Activated B cell treated with CpG ODN at 0.5 μM for 24 hours (primary cell): ENCODE results near the gene TBC1D9. TPM values are rescaled to one million over a fixed set of nuclear protein-coding genes. Genes with fewer than 3 reads are reported as not detected.

Experiments
- ATAC-seq: fragments of 200-7000 bp; cut with Tn5 transposase; one replicate; pipeline ENCODE4 v1.10.0; 2021; ENCODE audit warnings: low read depth, mild to moderate bottlenecking, moderate library complexity
- CTCF ChIA-PET: fragments of 350-600 bp; sonication (Branson Sonifier 250); formaldehyde crosslinking; loops from one replicate; lab custom pipeline; 2021; ENCODE audit warnings: antibody characterized with exemption; lab: Charles Lee
- POLR2A ChIA-PET: fragments of 350-600 bp; sonication (Branson Sonifier 250); formaldehyde crosslinking; loops from one replicate; lab custom pipeline; 2021; ENCODE audit warnings: antibody characterized with exemption; lab: Charles Lee
- DNase-seq: peaks from one replicate; pipeline ENCODE4 v3.0.0; 2022
- H3K27ac Mint-ChIP-seq: one replicate; pipeline ENCODE4 v1.8.0; 2020; ENCODE audit warnings: mixed read lengths
- H3K27me3 Mint-ChIP-seq: one replicate; pipeline ENCODE4 v1.8.0; 2021; ENCODE audit warnings: mixed read lengths
- H3K36me3 Mint-ChIP-seq: one replicate; pipeline ENCODE4 v1.8.0; 2021; ENCODE audit warnings: low read depth, mixed read lengths
- H3K4me1 Mint-ChIP-seq: one replicate; pipeline ENCODE4 v1.8.0; 2021; ENCODE audit warnings: mixed read lengths
- H3K4me3 Mint-ChIP-seq: one replicate; pipeline ENCODE4 v1.8.0; 2020; ENCODE audit warnings: mild to moderate bottlenecking, mixed read lengths
- H3K9me3 Mint-ChIP-seq: one replicate; pipeline ENCODE4 v1.8.0; 2020; ENCODE audit warnings: mixed read lengths
- intact Hi-C: fragments of 100-400 bp; cut with micrococcal nuclease; formaldehyde crosslinking; loops from one replicate; pipeline ENCODE4 v1.15.1; 2024
- total RNA-seq: library from RNA; stranded (reverse); gene quantifications from 2 replicates; pipeline ENCODE4 v1.2.3, GENCODE V29; 2022
- TF ChIP-seq, protein P1 (sequence below): fragments of 200-600 bp; IDR thresholded peaks from one replicate; pipeline ENCODE4 v1.8.0; 2022; ENCODE audit warnings: antibody characterized with exemption, mild to moderate bottlenecking

The TBC1D9 gene
- total RNA-seq, 1 donor from 2014 or later, result 46.0 TPM

DNA sequence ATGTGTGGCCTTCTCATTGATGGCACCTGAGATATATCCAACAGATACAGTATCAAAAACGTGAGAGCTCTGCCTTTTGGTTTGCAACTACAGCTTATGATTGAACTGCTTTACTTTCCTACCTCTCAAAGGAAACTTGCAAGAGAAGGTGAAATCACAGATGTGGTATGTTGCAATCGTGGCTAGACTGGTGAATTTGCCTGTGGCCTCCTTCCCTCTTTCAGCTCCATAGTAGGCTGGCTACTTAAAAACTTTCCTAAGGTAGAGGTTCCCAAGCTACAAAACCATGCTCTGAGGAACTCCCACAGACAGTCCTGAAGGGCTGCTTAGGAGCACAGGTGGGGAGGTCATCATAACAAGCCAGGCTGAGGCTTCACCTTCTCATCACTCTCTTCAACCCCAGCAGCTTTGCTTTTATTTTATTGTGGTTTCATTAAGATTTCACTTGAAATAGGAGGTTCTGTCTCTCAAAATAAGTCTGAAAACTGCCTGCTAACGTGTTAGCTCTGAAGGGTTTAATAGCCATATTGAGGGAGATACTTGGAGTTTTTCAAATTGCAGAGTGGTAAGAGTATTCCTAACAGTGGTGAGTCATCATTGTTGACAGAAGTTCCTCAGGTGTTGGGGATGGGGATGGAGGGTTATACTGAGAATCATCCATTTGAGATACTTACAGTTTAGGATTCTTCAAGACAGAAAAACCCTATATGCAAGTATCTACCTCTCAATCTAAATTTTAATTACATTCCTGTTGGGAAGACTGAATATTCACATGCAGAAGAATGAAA is 93.9 kb downstream of the TBC1D9 start:
- ATAC-seq (no peak), DNase-seq (no peak)
- TF ChIP-seq, protein P1, sequence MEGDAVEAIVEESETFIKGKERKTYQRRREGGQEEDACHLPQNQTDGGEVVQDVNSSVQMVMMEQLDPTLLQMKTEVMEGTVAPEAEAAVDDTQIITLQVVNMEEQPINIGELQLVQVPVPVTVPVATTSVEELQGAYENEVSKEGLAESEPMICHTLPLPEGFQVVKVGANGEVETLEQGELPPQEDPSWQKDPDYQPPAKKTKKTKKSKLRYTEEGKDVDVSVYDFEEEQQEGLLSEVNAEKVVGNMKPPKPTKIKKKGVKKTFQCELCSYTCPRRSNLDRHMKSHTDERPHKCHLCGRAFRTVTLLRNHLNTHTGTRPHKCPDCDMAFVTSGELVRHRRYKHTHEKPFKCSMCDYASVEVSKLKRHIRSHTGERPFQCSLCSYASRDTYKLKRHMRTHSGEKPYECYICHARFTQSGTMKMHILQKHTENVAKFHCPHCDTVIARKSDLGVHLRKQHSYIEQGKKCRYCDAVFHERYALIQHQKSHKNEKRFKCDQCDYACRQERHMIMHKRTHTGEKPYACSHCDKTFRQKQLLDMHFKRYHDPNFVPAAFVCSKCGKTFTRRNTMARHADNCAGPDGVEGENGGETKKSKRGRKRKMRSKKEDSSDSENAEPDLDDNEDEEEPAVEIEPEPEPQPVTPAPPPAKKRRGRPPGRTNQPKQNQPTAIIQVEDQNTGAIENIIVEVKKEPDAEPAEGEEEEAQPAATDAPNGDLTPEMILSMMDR, result no peak
- peaks cover 83% of the 10 kb centered on the region for H3K36me3 Mint-ChIP-seq
- POLR2A ChIA-PET, result interaction anchor here (0.6 kb wide), 1 partner anchor 92 kb away, joined by 6 read pairs; no protein-coding TSS in a partner anchor
- no peak overlapping the region for H3K27ac Mint-ChIP-seq
- peaks cover 8% of the 10 kb centered on the region for H3K4me1 Mint-ChIP-seq
- CTCF ChIA-PET, result interaction anchor here (1.4 kb wide), 1 partner anchor 55 kb away, joined by 3 read pairs; no protein-coding TSS in a partner anchor
- H3K27me3 Mint-ChIP-seq, result no peaks in the 10 kb centered on the region
- H3K4me3 Mint-ChIP-seq, result no peak overlapping the region
- intact Hi-C loops, result no loop called here
- no peaks in the 10 kb centered on the region for H3K9me3 Mint-ChIP-seq

DNA sequence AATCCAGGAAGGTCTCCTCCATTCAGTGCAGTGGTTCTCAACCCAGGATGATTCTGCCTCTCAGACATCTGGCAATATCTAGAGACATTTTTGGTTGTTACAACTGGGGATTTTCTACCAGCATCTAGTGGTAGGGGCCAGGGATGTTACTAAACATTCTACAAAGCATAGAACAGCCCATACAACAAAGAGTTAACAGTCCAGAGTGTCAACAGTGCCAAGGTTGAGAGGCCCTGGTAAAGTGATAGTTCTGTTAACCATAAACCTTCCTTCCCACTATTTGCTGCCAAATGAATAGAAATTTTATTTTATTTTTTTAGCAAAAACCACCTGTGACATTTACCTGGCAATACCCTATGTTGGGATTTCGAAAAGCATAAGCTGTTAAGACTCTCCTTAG is 94.6 kb downstream of the TBC1D9 start:
- Mint-ChIP-seq H3K27ac (no peak overlapping the region), H3K4me3 (no peak overlapping the region), H3K9me3 (no peaks in the 10 kb centered on the region), H3K27me3 (no peaks in the 10 kb centered on the region), H3K4me1 (peaks cover 4% of the 10 kb centered on the region), H3K36me3 (peaks cover 85% of the 10 kb centered on the region)
- POLR2A ChIA-PET, result no interaction called here
- TF ChIP-seq, protein P1, result no peak
- no peak for ATAC-seq
- CTCF ChIA-PET, result no interaction called here
- intact Hi-C loops, result no loop called here
- DNase-seq, result no peak

DNA sequence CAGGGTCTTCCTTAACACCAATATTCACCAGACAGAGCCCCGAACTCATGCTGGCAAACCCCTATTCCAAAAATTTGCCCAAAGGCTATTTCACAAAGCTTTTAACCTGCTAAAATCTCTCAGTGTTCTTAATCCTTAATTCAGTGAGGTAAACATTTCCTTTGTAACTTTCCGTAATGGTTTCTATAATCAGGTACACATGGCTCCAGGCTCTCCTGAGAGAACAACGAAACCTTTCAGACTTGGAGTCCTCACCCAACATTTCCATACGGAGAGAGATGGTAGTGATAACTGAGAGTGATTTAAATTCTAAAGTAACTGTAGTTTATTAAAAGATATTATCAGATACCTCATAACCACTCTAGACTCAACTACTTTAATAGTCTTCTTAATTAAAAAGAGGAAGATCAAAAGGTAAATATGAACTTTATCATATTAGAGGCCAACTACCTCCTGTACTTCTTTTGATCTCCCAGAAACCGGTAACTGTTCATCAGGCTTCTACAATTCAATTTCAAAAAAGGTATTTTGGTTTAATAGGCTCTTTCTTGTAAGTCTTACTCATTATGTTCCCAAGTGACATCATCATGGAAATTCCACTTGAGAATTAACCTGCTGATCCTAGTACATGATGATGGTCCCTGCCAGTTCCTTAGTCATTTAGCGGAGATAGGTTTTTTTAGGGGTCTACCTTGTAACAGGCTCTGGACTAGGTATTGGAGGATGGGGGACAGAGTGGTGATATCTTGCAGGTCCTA is 96.1 kb downstream of the TBC1D9 start:
- H3K4me3 Mint-ChIP-seq, result no peak overlapping the region
- ATAC-seq (no peak), DNase-seq (no peak)
- H3K4me1 Mint-ChIP-seq, result peaks cover 2% of the 10 kb centered on the region
- CTCF ChIA-PET, result interaction anchor here (0.6 kb wide), 1 partner anchor 50 kb away, joined by 3 read pairs; no protein-coding TSS in a partner anchor
- intact Hi-C loops, result no loop called here
- POLR2A ChIA-PET, result no interaction called here
- H3K36me3 Mint-ChIP-seq, result peaks cover 92% of the 10 kb centered on the region
- H3K9me3 Mint-ChIP-seq, result no peaks in the 10 kb centered on the region
- H3K27ac Mint-ChIP-seq, result no peak overlapping the region
- TF ChIP-seq, protein P1, result no peak
- H3K27me3 Mint-ChIP-seq, result no peaks in the 10 kb centered on the region

DNA sequence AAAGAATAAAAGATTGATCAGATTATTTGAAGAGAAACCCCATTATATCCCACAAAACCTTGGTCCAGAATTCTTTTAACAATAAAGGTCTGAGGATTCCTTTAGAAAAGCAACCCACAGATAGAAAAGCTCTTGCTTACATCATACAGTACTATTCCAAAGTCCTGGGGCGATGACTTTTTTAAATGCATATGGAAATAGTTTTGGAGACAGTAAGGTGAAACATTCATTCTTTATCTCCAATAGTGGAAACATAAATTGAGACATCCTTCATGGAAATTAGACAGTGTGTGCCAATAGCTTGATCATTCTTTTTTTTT is 101.7 kb downstream of the TBC1D9 start:
- ChIA-PET POLR2A (no interaction called here), CTCF (interaction anchor here (1.0 to 1.4 kb wide), 3 partner anchors 197 to 294 kb away, joined by 3 read pairs; no protein-coding TSS in a partner anchor)
- no peaks in the 10 kb centered on the region for H3K4me1 Mint-ChIP-seq
- no peaks in the 10 kb centered on the region for H3K9me3 Mint-ChIP-seq
- TF ChIP-seq, protein P1, result no peak
- H3K36me3 Mint-ChIP-seq, result peaks cover 92% of the 10 kb centered on the region
- H3K27me3 Mint-ChIP-seq, result no peaks in the 10 kb centered on the region
- ATAC-seq (no peak), DNase-seq (no peak)
- no peak overlapping the region for H3K27ac Mint-ChIP-seq
- H3K4me3 Mint-ChIP-seq, result no peak overlapping the region
- intact Hi-C loops, result no loop called here
